ENCODE data around the gene NPIPA1.
A peak's percentile ranks its signal among the peaks of the same experiment; 100 is the strongest.
"Not testable (repeated sequence)": the region's sequence is repeated elsewhere in the genome, so short reads cannot be mapped to it uniquely, and the experiment has no call there.

The NPIPA1 gene

DNA sequence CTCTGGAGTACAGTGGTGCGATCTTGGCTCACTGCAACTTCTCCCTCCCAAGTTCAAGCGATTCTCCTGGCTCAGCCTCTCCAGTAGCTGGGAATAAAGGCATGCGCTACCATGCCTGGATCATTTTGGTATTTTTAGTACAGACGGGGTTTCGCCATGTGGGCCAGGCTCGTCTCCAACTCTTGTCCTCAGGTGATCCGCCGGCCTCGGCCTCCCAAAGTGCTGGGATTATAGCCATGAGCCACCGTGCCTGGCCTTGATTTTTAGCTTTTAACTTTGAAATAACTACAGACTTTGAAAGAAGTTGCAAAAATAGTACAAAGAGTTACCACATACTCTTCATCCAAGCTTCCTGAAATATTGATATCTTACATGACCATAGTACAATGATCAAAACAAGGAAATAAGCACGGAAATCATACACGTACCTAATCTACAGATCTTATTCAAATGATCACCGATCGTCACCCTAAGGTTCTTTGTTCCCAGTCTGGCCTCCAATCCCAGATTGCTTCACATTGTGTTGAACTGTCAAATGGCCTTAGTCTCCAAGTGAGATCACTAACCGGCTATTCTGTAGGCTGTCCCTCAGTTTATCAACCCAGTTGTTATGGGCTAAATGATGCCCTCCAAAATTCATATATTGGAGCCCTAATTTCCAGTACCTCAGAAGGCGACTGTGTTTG, 18.4 kb downstream of the NPIPA1 start:
- H3K4me2 ChIP-seq, result no peak overlapping the region

DNA sequence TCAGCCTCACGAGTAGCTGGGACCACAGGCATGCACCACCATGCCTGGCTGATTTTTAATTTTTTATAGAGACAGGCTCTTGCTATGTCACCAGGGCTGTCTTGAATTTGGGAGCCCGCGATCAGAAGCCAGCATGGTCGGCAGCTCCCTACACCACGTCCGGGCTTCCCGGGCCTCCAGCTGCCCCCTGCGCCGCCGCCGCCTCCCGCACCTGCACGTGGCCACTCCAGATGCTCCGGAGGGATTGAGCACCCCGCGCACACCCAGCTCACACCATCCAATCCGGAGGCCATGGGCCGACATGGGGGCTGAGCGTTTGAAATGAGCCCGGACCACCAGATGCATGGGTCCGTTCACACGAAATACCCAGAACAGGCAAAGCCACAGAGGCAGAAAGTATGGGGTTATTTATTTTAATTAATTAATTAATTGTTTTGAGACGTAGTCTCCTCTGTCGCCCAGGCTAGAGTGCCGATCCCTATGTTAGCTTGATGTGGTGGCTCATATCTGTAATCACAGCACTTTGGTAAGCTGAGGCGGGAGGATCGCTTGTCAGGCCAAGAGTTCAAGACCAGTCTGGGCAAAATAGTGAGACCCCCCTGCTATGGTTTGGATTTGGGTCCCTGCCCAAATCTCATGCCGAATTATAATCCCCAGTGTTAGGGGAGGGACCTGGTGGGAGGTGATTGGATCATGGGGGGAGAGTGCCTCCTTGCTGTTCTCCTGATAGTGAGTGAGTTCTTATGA, 20.5 kb downstream of the NPIPA1 start:
- Histone ChIP-seq H3K4me1 (no peaks in the 10 kb centered on the region), H3K27me3 (no peaks in the 10 kb centered on the region), H3K4me2 (no peak overlapping the region), H3K4me3 (no peak overlapping the region), H3K36me3 (no peaks in the 10 kb centered on the region), H3K9ac (no peak overlapping the region), H3K27ac (no peak overlapping the region), H3K9me3 (no peaks in the 10 kb centered on the region), H4K20me1 (no peaks in the 10 kb centered on the region)
- TF ChIP-seq Cebpa-rat (IDR thresholded peaks at IDR 0.05), result no peak

More for the DNA sequence above, 18.4 kb downstream of the NPIPA1 start:
- no peaks in the 10 kb centered on the region for H3K9me3 ChIP-seq
- no peaks in the 10 kb centered on the region for H3K27me3 ChIP-seq
- no peak overlapping the region for H3K4me3 ChIP-seq
- no peak overlapping the region for H3K9ac ChIP-seq
- no peaks in the 10 kb centered on the region for H3K36me3 ChIP-seq
- H3K27ac ChIP-seq, result no peak overlapping the region
- no peak for TF ChIP-seq Cebpa-rat (IDR thresholded peaks at IDR 0.05)
- H4K20me1 ChIP-seq, result no peaks in the 10 kb centered on the region
- H3K4me1 ChIP-seq, result no peaks in the 10 kb centered on the region

- Histone ChIP-seq H3K4me2 (no peak overlapping the region), H3K36me3 (no peaks in the 10 kb centered on the region), H4K20me1 (no peaks in the 10 kb centered on the region), H3K9me3 (no peaks in the 10 kb centered on the region), H3K4me3 (no peak overlapping the region), H3K4me1 (no peaks in the 10 kb centered on the region), H3K27me3 (no peaks in the 10 kb centered on the region), H3K9ac (no peak overlapping the region), H3K27ac (no peak overlapping the region)
- no peak for TF ChIP-seq Cebpa-rat (IDR thresholded peaks at IDR 0.05)
These were observed 21.0 kb downstream of the NPIPA1 start for GRCh38 chr16:14958323-14958600.

DNA sequence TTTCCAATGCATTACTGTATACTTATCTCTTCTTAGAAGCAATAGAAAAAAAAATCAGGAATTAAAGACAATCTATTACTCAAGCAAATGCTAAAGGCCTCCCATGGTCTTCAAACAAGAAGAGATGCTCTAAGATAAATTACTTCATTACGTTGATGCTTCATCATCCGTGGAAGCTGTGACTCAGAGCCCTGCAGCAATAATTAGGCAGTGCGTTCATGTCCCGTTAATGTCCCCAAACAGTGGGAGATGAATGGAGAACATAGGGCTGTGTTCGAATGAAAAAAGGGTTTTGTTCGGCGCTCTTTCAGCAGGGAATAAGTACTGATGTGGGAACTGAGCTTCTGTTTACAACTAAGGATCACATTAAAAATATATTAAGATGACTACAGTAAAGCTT, 21.7 kb downstream of the NPIPA1 start:
- no peak overlapping the region for H3K27ac ChIP-seq
- H3K36me3 ChIP-seq, result no peaks in the 10 kb centered on the region
- no peak for TF ChIP-seq Cebpa-rat (IDR thresholded peaks at IDR 0.05)
- H3K4me2 ChIP-seq, result no peak overlapping the region
- H4K20me1 ChIP-seq, result no peaks in the 10 kb centered on the region
- no peak overlapping the region for H3K4me3 ChIP-seq
- H3K4me1 ChIP-seq, result no peaks in the 10 kb centered on the region
- no peak overlapping the region for H3K9ac ChIP-seq
- H3K9me3 ChIP-seq, result no peaks in the 10 kb centered on the region
- no peaks in the 10 kb centered on the region for H3K27me3 ChIP-seq

DNA sequence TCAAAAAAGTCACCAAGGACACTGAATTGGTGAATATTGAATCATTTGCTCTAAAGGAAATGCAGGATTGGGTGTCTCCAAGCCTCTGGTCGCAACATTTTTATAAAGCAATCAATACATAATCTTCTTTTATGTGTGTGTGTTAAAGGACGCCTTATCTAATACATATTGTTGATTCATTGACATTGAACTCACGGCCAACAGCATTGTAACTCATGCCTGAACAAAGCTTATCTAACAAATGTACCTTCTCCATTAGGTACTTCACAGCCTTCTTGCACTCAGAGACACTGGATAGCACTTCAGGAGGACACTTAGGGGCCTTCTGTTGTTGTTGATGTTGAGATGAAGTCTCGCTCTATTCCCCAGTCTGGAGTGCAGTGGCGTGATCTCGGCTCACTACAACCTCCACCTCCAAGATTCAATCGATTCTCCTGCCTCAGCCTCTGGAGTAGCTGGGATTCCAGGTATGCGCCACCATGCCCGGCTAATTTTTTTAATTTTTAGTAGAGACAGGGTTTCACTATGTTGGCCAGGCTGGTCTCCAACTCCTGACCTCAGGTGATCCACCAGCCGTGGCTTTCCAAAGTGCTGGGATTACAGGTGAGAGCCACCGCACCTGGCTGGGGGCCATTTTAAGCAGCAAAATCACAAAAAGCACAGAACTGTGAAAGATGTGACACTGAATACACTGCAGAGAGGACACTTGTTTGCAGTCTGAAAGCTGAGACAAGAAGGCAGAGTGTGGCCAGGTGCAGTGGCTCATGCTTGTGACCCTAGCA, 24.4 kb downstream of the NPIPA1 start:
- Histone ChIP-seq H3K9ac (no peak overlapping the region), H3K4me2 (no peak overlapping the region), H3K9me3 (no peaks in the 10 kb centered on the region), H3K27ac (no peak overlapping the region), H3K27me3 (no peaks in the 10 kb centered on the region), H3K36me3 (no peaks in the 10 kb centered on the region), H4K20me1 (no peaks in the 10 kb centered on the region), H3K4me1 (no peaks in the 10 kb centered on the region), H3K4me3 (no peak overlapping the region)
- TF ChIP-seq Cebpa-rat (IDR thresholded peaks at IDR 0.05), result no peak

- Histone ChIP-seq H4K20me1 (no peaks in the 10 kb centered on the region), H3K9me3 (no peaks in the 10 kb centered on the region), H3K9ac (no peak overlapping the region), H3K27ac (no peak overlapping the region), H3K4me3 (no peak overlapping the region), H3K4me1 (no peaks in the 10 kb centered on the region), H3K4me2 (no peak overlapping the region), H3K36me3 (no peaks in the 10 kb centered on the region), H3K27me3 (no peaks in the 10 kb centered on the region)
- no peak for TF ChIP-seq Cebpa-rat (IDR thresholded peaks at IDR 0.05)
These were observed 26.3 kb downstream of the NPIPA1 start for GRCh38 chr16:14963281-14964173.

DNA sequence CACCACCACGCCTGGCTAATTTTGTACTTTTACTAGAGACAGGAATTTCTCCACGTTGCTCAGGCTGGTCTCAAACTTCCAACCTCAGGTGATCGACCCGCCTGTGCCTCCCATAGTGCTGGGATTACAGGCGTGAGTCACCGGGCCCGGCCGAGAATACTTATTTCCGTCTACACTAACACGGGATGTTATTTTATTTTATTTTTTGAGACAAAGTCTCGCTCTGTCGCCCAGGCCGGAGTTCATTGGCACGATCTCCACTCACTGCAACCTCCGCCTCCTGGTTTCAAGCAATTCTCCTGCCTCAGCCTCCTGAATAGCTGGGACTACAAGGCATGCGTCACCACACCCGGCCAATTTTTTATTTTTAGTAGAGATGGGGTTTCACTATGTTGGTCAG, 28.1 kb downstream of the NPIPA1 start:
- Histone ChIP-seq H3K27ac (no peak overlapping the region), H3K4me2 (no peak overlapping the region), H4K20me1 (no peaks in the 10 kb centered on the region), H3K4me3 (no peak overlapping the region), H3K27me3 (no peaks in the 10 kb centered on the region), H3K9ac (no peak overlapping the region), H3K36me3 (no peaks in the 10 kb centered on the region), H3K4me1 (no peaks in the 10 kb centered on the region), H3K9me3 (no peaks in the 10 kb centered on the region)
- TF ChIP-seq Cebpa-rat (IDR thresholded peaks at IDR 0.05), result no peak

GRCh38 chr16:14969795-14970194, 32.6 kb downstream of the NPIPA1 start:
- H3K4me3 ChIP-seq, H3K9me3 ChIP-seq, H3K9ac ChIP-seq, H3K4me2 ChIP-seq, H3K27ac ChIP-seq, H3K4me1 ChIP-seq, H4K20me1 ChIP-seq, H3K27me3 ChIP-seq, H3K36me3 ChIP-seq: not testable (repeated sequence)

DNA sequence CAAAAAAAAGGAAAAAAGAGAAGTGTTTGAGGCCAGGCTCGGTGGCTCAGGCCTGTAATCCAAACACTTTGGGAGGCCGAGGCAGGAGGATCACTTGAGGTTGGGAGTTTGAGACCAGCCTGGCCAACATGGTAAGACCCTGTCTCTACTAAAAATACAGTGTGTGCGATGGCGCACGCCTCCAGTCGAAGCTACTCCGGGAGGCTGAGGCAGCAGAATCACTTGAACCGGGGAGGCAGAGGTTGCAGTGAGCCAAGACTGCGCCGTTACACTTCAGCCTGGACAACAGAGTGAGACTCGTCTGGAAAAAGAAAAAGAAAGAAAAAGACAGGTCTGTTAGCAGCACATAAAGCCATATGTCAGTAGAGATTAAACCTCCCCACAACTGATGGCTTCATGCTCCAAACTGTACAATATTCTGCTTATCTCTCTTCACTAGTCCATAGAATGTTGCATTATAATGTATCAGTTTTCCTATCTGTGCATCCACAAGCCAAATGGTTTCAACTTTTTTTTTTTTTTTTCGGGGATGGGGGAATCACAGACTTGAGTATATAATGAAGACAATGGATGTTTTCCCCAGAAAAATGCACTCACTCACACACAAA, 34.5 kb downstream of the NPIPA1 start:
- H3K27ac ChIP-seq, H3K9ac ChIP-seq: not testable (repeated sequence)
- peaks cover 18% of the 10 kb centered on the region for H4K20me1 ChIP-seq

GRCh38 chr16:14973785-14974322, 36.6 kb downstream of the NPIPA1 start:
- Histone ChIP-seq H4K20me1 (peaks cover 40% of the 10 kb centered on the region), H3K4me2 (peak overlapping the region; percentile 100), H3K4me3 (peak overlapping the region; percentile 90), H3K4me1 (peaks cover 25% of the 10 kb centered on the region), H3K9ac (peak overlapping the region; percentile 96; the same call in 1 of the 2 replicates)
- H3K27me3 ChIP-seq, H3K36me3 ChIP-seq, H3K9me3 ChIP-seq, H3K27ac ChIP-seq: not testable (repeated sequence)

More for the DNA sequence above, 34.5 kb downstream of the NPIPA1 start:
- not testable (repeated sequence) for H3K4me1 ChIP-seq, H3K9me3 ChIP-seq, H3K27me3 ChIP-seq, H3K4me3 ChIP-seq, H3K4me2 ChIP-seq, H3K36me3 ChIP-seq

DNA sequence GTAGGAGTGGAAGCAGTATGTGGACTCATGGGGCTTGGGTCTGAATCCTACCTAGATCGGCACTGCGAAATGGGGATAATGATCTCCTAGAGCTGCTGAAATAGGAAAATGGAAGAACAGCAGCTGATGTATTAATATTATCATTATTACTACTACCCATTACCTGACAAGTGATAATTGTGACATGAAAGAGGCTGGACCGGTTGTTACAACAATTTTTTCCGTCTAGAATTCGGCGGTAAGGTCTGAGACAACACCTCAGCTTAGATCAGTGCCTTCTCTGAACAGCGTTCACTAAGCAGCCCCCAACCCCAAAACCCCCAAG, 37.0 kb downstream of the NPIPA1 start:
- H3K9me3 ChIP-seq, H3K36me3 ChIP-seq, H3K27me3 ChIP-seq: not testable (repeated sequence)
- Histone ChIP-seq H3K4me2 (peak overlapping the region; percentile 100), H3K9ac (peak overlapping the region; percentile 96), H3K4me3 (peak overlapping the region; percentile 90), H3K27ac (peak overlapping the region; percentile 93), H3K4me1 (peaks cover 30% of the 10 kb centered on the region), H4K20me1 (peaks cover 44% of the 10 kb centered on the region)

DNA sequence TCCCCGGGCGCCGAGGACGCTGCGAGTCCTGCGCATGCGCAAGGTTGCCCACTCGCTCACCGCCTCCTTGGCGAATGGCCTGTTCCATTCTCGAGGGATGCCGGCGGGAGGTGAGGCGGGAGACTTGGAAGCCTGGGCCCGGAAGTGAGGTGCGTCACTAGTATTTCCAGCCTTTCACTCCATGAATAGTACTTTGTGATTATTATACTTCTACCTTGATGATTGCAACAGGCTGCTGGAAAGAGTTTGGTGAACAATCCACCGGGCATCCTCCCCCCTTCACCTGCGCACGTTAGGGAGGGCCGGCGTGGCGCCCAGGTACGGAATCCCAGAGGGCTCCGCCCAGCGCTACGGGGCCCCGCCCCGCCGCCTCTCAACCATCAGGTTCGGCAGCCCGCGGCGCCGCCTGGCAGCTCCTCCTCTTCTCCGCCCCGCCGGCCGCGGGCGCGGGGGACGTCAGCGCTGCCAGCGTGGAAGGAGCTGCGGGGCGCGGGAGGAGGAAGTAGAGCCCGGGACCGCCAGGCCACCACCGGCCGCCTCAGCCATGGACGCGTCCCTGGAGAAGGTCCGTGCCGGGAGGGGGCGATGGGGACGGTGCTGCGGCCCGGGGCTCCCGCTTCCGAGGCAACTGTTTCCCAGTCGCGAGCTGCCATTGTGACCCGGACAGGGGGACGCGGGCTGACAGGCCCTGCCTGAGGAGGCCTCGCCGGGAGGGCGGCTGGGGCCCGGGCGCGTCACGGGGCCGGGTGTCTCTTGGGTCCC, 37.6 kb downstream of the NPIPA1 start, which contains the start of gene PDXDC1:
PDXDC1 (plus strand) TSS at position 371 of the 762 bp plus-strand sequence; CDS start at position 545, 174 bp downstream.
- peak within 1 kb of the TSS; percentile 90 for H3K4me3 ChIP-seq

More for the DNA sequence above, 37.6 kb downstream of the NPIPA1 start, which contains the start of gene PDXDC1:
- Histone ChIP-seq H3K9ac (peak within 1 kb of the TSS; percentile 96), H3K4me2 (peak within 1 kb of the TSS; percentile 100), H3K27ac (peak within 1 kb of the TSS; percentile 93), H4K20me1 (peaks cover 49% of the 10 kb centered on the region), H3K4me1 (peaks cover 31% of the 10 kb centered on the region)
- H3K36me3 ChIP-seq, H3K9me3 ChIP-seq, H3K27me3 ChIP-seq: not testable (repeated sequence)

All from BLaER1 (cell line).